Measurements from ENCODE around the gene CARD9.

CARD9 gene

GRCh38 chr9:136337416-136338395, 35.8 kb downstream of the CARD9 start:
- DNase-seq (ENCODE audit: low read depth in 2 of 2, low spot score in 1 of 2): no peak

- DNase-seq (ENCODE audit: low read depth in 2 of 2, low spot score in 1 of 2): no peak
These were observed 36.6 kb downstream of the CARD9 start for GRCh38 chr9:136336881-136337280.

- DNase-seq (ENCODE audit: low read depth in 2 of 2, low spot score in 1 of 2): no peak
These were observed 37.2 kb downstream of the CARD9 start for GRCh38 chr9:136336156-136336870.

- no peak for DNase-seq (ENCODE audit: low read depth in 2 of 2, low spot score in 1 of 2)
These were observed 37.9 kb downstream of the CARD9 start for GRCh38 chr9:136335296-136336155.

GRCh38 chr9:136334541-136334940, 38.9 kb downstream of the CARD9 start:
- DNase-seq (ENCODE audit: low read depth in 2 of 2, low spot score in 1 of 2): no peak

GRCh38 chr9:136333486-136333885, 40.0 kb downstream of the CARD9 start:
- DNase-seq (ENCODE audit: low read depth in 2 of 2, low spot score in 1 of 2): no peak

- DNase-seq (ENCODE audit: low read depth in 2 of 2, low spot score in 1 of 2): no peak
These were observed 40.4 kb downstream of the CARD9 start for GRCh38 chr9:136333045-136333444.

GRCh38 chr9:136332482-136332983, 40.9 kb downstream of the CARD9 start:
- DNase-seq (ENCODE audit: low read depth in 2 of 2, low spot score in 1 of 2): no peak

GRCh38 chr9:136331556-136332481, 41.6 kb downstream of the CARD9 start:
- no peak for DNase-seq (ENCODE audit: low read depth in 2 of 2, low spot score in 1 of 2)

GRCh38 chr9:136331030-136331429, 42.4 kb downstream of the CARD9 start:
- DNase-seq (ENCODE audit: low read depth in 2 of 2, low spot score in 1 of 2): no peak

GRCh38 chr9:136330406-136330990, 43.0 kb downstream of the CARD9 start:
- no peak for DNase-seq (ENCODE audit: low read depth in 2 of 2, low spot score in 1 of 2)

GRCh38 chr9:136329636-136330405, 43.6 kb downstream of the CARD9 start:
- DNase-seq (ENCODE audit: low read depth in 2 of 2, low spot score in 1 of 2): no peak

- no peak for DNase-seq (ENCODE audit: low read depth in 2 of 2, low spot score in 1 of 2)
These were observed 44.2 kb downstream of the CARD9 start for GRCh38 chr9:136329211-136329627.

GRCh38 chr9:136328622-136329041, 44.8 kb downstream of the CARD9 start:
- DNase-seq (ENCODE audit: low read depth in 2 of 2, low spot score in 1 of 2): no peak

- DNase-seq (ENCODE audit: low read depth in 2 of 2, low spot score in 1 of 2): no peak
These were observed 45.4 kb downstream of the CARD9 start for GRCh38 chr9:136328011-136328621.

GRCh38 chr9:136327304-136327974, 46.0 kb downstream of the CARD9 start, which contains the start of gene GPSM1:
Gene GPSM1, plus strand, starts transcription at chr9:136327539. Its CDS starts 157 bp downstream, at chr9:136327696.
- peak in 1 of 2 donors; percentile 10 for DNase-seq (ENCODE audit: low read depth in 2 of 2, low spot score in 1 of 2)

- DNase-seq (ENCODE audit: low read depth in 2 of 2, low spot score in 1 of 2): no peak
These were observed 46.6 kb downstream of the CARD9 start for GRCh38 chr9:136326761-136327303.

Measured in stimulated activated CD8-positive, alpha-beta memory T cell treated with anti-CD3 and anti-CD28 coated beads, Interleukin-4, amount 100 ng/mL, for 4 hours (primary cell).